Neural progenitor cell (in vitro differentiated cells): ENCODE data around the gene CNTN2.

Experiments used
- CTCF ChIP-seq: fragments of 200-600 bp; sonication (generic); IDR thresholded peaks from 2 replicates; pipeline ENCODE4 v1.5.1; 2017; ENCODE audit warnings: antibody characterized with exemption, mild to moderate bottlenecking
- EZH2 ChIP-seq: fragments of 200-600 bp; sonication (generic); IDR thresholded peaks from 2 replicates; pipeline ENCODE4 v1.6.1; 2017; ENCODE audit warnings: antibody characterized with exemption, mild to moderate bottlenecking, moderate library complexity

DNA sequence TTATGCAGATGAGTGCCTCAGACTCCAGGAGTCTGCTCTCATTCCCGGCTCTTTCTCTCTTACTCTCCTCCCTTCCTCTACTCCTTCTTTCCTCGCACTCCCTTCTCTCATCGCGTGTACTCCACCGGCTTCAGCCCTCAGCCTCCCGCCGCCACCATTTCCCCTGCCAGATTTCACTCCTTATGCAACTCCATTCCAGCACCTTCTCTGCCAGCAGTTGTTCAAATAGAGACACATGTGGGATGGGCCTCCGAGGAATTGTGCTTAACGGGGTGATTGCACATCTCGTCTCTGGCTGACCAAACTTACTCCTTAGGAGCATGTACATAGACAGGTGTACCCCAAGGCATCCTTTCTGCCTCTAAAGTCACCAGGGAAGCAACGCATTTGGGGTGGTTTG, 2.1 kb downstream of the CNTN2 start:
- TF ChIP-seq CTCF (no peak), EZH2 (no peak)
